HTR-8/SVneo (cell line): Measurements from ENCODE around the gene ASGR1.
"Not testable (repeated sequence)": the region's sequence is repeated elsewhere in the genome, so short reads cannot be mapped to it uniquely, and the experiment has no call there.

Source experiments
- DNase-seq: peaks from one replicate; pipeline ENCODE4 v3.0.0; 2011; ENCODE audit warnings: low spot score, mixed read lengths; ENCODE audit not compliant: insufficient read length
- FAIRE-seq: peaks from 2 replicates; lab custom pipeline; 2011; peaks lifted over from hg19 to GRCh38; lab: Jason Lieb, UNC

Gene ASGR1

GRCh38 chr17:7192271-7192937, 13.2 kb upstream of the ASGR1 start:
- no peak for DNase-seq
- FAIRE-seq = no peak

DNA sequence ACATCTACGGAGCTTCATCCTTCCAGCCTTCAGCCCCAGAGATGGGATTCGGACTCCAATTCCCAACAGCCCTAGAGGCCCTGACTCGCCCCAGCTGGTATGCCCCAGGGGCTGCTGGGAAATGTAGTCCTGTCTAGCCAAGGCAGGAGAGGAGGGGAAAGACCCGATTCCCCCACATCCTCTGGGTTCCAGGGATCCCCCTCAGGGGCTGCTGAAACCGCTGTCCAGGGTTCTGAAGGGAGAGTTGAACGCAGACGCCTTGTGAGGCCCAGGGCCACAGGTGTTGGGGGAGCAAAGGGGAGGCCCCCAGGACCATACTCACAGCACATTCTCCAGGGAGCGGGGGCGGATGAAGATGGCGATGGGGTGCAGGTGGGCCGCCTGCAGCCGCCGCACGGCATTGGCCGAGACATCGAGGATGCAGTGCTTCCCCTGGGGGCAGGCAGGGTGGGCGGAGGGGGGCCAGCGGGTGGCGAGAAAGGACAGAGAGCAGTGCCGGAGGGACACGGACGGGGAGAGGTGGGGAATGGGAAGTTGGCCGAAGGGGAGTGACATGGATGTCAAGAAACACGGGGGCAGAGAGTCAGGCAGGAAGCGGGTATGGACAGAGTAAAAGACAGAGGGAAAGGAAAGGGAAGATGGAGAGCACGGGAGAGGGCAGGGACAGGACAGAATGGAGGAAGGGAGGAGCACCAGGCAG, 12.6 kb upstream of the ASGR1 start:
- FAIRE-seq = no peak
- DNase-seq = peak; percentile 81

- DNase-seq (no peak), FAIRE-seq (no peak)
These were observed 11.9 kb upstream of the ASGR1 start for GRCh38 chr17:7191069-7191468.

GRCh38 chr17:7190276-7190917, 11.2 kb upstream of the ASGR1 start:
- no peak for DNase-seq
- no peak for FAIRE-seq

DNA sequence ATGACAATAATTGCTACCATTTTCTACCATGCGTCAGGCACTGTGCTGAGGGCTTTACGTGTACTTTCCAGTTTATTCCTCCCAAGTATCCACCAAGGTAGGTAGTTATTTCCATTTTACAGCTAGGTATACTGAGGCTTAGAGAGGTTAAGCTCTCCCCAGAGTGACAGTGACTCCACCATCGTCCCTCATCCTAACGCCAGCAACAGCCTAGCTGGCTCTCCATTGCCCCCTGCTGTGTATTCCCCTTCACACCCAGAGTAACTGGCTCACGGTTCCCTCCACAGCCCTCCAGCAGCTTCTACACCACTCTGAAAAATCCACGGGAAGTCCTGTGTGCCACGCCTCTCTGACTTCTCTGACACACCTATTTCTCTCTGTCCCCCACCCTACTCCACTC, 7.1 kb upstream of the ASGR1 start:
- DNase-seq = no peak
- FAIRE-seq = no peak

DNA sequence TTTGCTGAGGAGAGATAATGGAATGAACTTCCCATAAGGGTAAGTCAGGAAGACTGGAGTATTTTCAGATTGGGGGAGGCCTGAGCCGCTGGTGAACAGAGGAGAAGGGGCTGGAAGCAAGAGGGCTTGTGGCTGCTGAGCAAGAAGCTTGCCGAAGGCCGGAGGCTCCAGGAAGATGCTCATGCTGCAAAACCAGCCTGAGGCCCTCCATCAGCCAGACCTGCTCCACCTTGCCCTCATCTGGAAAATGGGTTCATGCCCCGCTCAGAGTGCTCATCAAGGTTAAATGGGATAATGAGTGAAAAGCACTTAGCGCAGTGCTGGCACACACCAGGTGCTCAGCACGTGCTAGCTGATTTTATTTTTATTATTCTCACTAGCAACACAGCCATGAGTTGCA, 5.5 kb upstream of the ASGR1 start:
- DNase-seq = no peak
- no peak for FAIRE-seq

DNA sequence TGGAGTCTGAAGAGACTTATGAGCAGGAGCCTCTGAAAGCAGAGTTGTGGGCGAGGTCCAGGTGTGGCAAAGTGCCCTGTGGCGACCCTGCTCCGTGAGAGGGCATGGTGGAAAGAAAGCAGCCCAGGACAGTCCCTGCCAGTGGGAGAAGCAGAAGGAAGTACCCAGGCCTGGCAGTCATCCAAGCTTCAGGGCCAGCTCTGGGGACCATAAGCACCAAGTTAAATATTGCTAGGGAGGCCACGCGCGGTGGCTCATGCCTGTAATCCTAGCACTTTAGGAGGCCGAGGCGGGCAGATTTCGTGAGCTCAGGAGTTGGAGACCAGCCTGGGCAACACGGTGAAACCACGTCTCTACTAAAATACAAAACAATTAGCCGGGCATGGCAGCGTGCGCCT, 4.9 kb upstream of the ASGR1 start:
- DNase-seq = no peak
- FAIRE-seq = no peak

- FAIRE-seq = no peak
- DNase-seq = no peak
These were observed 4.4 kb upstream of the ASGR1 start for GRCh38 chr17:7183433-7184090.

DNA sequence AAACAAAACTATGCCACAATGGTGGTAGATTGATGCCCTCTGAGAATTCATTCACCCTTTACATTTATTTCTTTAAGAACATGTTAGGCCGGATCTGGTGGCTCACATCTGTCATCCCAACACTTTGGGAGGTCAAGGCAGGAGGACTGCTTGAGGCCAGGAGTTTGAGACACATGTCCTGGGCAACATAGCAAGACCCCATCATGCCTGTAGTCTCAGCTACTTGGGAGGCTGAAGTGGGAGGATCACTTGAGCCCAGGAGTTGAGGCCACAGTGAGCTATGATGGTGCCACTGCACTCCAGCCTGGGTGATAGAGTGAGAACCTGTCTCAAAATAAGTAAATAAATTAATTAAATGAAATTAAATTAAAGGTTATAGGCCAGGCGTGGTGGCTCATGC, 2.9 kb upstream of the ASGR1 start:
- FAIRE-seq, DNase-seq: not testable (repeated sequence)

DNA sequence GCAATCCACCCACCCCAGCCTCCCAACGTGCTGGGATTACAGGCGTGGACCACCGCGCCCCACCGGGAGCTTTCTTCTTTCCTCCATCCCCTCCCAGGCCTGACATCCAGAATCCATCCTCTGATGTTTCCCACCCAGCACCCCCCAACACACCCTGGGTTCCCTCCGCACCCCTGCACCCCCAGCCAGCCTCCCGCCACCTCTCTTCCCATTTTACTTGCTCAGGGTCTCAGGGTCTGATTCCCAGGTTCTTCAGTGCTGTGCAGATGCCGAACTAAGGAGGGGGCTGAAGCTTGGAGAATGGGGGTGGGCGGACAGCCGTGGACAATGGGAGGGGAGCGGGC, 225 bp downstream of the ASGR1 start:
- DNase-seq (no peak), FAIRE-seq (no peak)

DNA sequence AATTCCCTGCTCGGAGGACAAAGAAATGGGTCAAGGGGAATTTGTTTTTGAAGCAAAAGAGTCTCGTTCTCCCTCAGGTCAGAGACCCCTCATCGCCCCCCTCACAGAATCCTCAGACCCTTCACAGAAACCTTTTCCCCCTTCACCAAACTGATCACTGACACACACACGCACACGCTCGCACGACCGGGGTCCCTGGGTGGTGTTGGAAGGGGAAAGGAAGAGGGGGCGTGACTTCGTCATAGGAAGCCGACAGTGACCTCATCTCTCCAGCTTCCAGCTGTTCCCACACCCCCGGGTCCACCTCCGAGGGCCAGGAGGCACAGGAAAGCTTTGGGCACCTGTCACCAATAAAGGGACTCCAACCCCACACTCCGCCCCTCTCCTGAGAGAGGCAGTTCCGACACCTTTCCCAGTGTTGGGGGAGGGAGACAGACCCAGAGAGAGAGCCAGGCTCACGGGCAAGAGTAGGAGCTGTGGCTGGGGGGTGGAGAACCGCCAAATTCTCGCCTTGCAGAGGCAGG, 1.2 kb downstream of the ASGR1 start:
- DNase-seq (peak; percentile 67), FAIRE-seq (peak; percentile 16)

DNA sequence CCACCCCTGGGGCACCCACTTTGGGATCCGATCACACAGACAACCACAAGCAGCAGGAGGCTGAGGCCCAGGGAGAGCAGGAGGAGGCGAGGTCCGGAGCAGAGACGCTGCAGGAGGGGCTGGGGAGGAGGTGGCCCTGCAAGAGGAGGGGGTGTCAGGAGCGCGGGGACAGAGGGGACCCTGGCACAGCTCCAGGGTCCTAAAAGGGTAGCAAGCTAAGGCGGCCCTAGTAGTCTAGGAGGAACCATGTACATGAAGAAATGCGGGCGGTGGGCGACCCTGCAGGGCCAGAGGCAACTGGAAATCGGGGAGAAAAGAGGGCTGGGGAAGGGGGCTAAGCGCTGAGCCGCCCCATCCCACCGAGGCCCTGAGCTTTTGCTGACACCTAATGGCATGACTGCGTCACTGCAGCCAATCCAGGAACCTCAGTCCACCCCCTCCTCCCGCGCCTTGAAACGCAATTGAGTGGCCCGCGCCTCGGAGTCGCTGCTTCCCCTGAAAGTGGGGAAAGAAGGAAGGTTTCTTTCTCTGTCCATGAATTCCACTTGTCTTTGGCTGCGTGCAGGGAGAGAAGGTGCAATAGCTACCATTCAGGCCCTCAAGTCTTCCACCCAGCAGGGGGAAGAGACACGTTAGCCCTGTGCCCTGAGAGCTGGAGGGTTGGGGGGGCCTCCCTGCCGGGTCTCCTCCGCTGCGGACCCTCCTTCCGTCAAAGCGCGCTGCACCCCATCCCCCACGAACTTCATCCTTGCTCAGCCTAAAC, 1.8 kb downstream of the ASGR1 start:
- DNase-seq (peak; percentile 90), FAIRE-seq (peak; percentile 9)

- no peak for DNase-seq
These were observed 2.4 kb downstream of the ASGR1 start for GRCh38 chr17:7176841-7177190.

GRCh38 chr17:7176107-7176840, 2.9 kb downstream of the ASGR1 start:
- no peak for DNase-seq
- FAIRE-seq = no peak

More at GRCh38 chr17:7176841-7177190, 2.4 kb downstream of the ASGR1 start:
- no peak for FAIRE-seq

GRCh38 chr17:7175330-7175733, 3.8 kb downstream of the ASGR1 start:
- no peak for DNase-seq
- peak; percentile 99 for FAIRE-seq

GRCh38 chr17:7174603-7175326, 4.4 kb downstream of the ASGR1 start:
- no peak for FAIRE-seq
- no peak for DNase-seq

GRCh38 chr17:7173687-7174602, 5.2 kb downstream of the ASGR1 start:
- DNase-seq (no peak), FAIRE-seq (no peak)
